PC-3 (cell line): ENCODE measurements around the gene CLINT1. TPM values are rescaled to one million over a fixed set of nuclear protein-coding genes. Genes with fewer than 3 reads are reported as not detected.

ENCODE experiments used
- ATAC-seq: fragments of 200-7000 bp; cut with Tn5 transposase; 2 replicates; pipeline ENCODE4 v1.9.1; 2020; ENCODE audit warnings: mild to moderate bottlenecking, moderate library complexity
- BruUV-seq: library from RNA; stranded (reverse); fragments of 400-500 nt; replicated peaks from 2 replicates; lab custom pipeline; 2021; lab: Mats Ljungman, UMichigan
- CTCF ChIA-PET: fragments of 300-600 bp; sonication (Branson Sonifier 250); formaldehyde crosslinking; loops from one replicate; lab custom pipeline; 2022; ENCODE audit warnings: antibody characterized with exemption; lab: Charles Lee
- POLR2A ChIA-PET: fragments of 300-600 bp; sonication (Branson Sonifier 250); formaldehyde crosslinking; loops from one replicate; lab custom pipeline; 2022; ENCODE audit warnings: antibody characterized with exemption; ENCODE audit not compliant: unreplicated experiment; lab: Charles Lee
- DNase-seq: peaks from one replicate; pipeline ENCODE4 v3.0.0-alpha.2; 2015
- H2AFZ ChIP-seq: fragments of 300-600 bp; sonication (generic); 2 replicates; pipeline ENCODE4 v1.6.0; 2016; ENCODE audit warnings: antibody characterized with exemption, low read length
- H3F3A ChIP-seq: fragments of 300-600 bp; sonication (generic); one replicate; pipeline ENCODE4 v1.6.0; 2017; ENCODE audit warnings: antibody characterized with exemption, low read length, control low read depth, mild to moderate bottlenecking; ENCODE audit not compliant: unreplicated experiment
- H3K27ac ChIP-seq: fragments of 300-600 bp; sonication (generic); 2 replicates; pipeline ENCODE4 v1.5.1; 2016; ENCODE audit warnings: mild to moderate bottlenecking, low read length
- H3K27me3 ChIP-seq: fragments of 300-600 bp; sonication (generic); 2 replicates; pipeline ENCODE4 v1.6.1; 2016; ENCODE audit warnings: low read length, mixed read lengths
- H3K36me3 ChIP-seq: fragments of 300-600 bp; sonication (generic); 2 replicates; pipeline ENCODE4 v1.6.1; 2016; ENCODE audit warnings: low read depth, mixed run types, low read length, mixed read lengths
- H3K4me1 ChIP-seq: fragments of 300-600 bp; sonication (generic); 2 replicates; pipeline ENCODE4 v1.5.1; 2016; ENCODE audit warnings: low read length; ENCODE audit not compliant: insufficient read depth
- H3K4me2 ChIP-seq: fragments of 300-600 bp; sonication (generic); 2 replicates; pipeline ENCODE4 v1.6.0; 2016; ENCODE audit warnings: low read length
- H3K4me3 ChIP-seq: fragments of 300-600 bp; sonication (generic); 2 replicates; pipeline ENCODE4 v1.5.1; 2016; ENCODE audit warnings: mild to moderate bottlenecking, low read length, mixed read lengths
- H3K79me2 ChIP-seq: fragments of 300-600 bp; sonication (generic); 2 replicates; pipeline ENCODE4 v1.6.1; 2017; ENCODE audit warnings: low read length, mixed read lengths
- H3K9ac ChIP-seq: fragments of 300-600 bp; sonication (generic); 2 replicates; pipeline ENCODE4 v1.6.0; 2016; ENCODE audit warnings: mild to moderate bottlenecking, low read length
- H3K9me2 ChIP-seq: fragments of 300-600 bp; sonication (generic); replicated peaks from 2 replicates; pipeline ENCODE4 v1.6.1; 2016; ENCODE audit warnings: mixed run types, low read length, mixed read lengths
- H3K9me3 ChIP-seq: fragments of 300-600 bp; sonication (generic); 2 replicates; pipeline ENCODE4 v1.6.1; 2016; ENCODE audit warnings: low read length, mixed read lengths
- H4K20me1 ChIP-seq: fragments of 300-600 bp; sonication (generic); 2 replicates; pipeline ENCODE4 v1.6.1; 2016; ENCODE audit warnings: low read length, mixed read lengths
- EZH2 ChIP-seq: fragments of 300-600 bp; sonication (generic); IDR thresholded peaks from one replicate; pipeline ENCODE4 v1.6.1; 2017; ENCODE audit warnings: antibody characterized with exemption, mild to moderate bottlenecking, low read length; ENCODE audit not compliant: unreplicated experiment
- EZH2phosphoT487 ChIP-seq: fragments of 300-600 bp; sonication (generic); IDR thresholded peaks from 2 replicates; pipeline ENCODE4 v1.6.1; 2018; ENCODE audit warnings: mild to moderate bottlenecking, antibody characterized with exemption, low read length, borderline replicate concordance
- intact Hi-C: fragments of 100-400 bp; cut with micrococcal nuclease; formaldehyde crosslinking; loops from 2 replicates; pipeline ENCODE4 v1.9.0; 2023
- total RNA-seq: library from RNA; depleted of rRNA; stranded (reverse); fragments of >200 nt; gene quantifications from 2 replicates; pipeline ENCODE4 v1.2.3, GENCODE V29; 2014
- TF ChIP-seq, protein P1 (sequence below): fragments of 300-600 bp; sonication (generic); conservative IDR thresholded peaks from 2 replicates; pipeline ENCODE4 v1.5.1; 2017; ENCODE audit warnings: antibody characterized with exemption, low read depth, mild to moderate bottlenecking, low read length

Gene CLINT1
- total RNA-seq, 1 experiment from 2014 or later, result 125 TPM

DNA sequence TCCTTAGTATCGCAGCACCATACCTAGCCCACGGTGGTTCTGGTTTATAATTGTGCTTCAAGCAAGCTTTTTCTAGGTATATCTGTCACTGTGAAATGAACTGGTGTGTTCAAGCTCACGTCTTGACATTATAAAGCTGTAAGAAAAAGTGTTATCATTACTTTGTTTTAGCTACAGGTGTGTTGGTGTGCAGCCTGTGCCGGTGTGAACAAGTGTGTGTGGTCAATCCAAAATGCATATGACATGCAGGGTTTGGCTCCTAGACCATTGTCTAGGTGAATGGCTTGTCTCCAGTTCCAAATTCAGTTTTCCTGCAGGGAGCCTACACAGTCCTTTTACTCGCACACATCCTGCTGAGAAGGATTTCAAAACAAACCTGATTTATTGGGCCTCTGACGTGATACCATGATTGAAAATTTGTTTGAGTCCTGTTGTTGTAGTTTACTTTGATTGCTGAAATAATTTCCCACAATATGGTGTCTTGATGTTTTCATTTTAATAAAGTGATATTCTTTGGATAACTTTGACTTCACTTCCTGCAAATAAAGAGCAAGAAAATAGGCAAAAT, 111.7 kb downstream of the CLINT1 start:
- Histone ChIP-seq H3K9ac (no peak overlapping the region), H3K4me1 (peaks cover 49% of the 10 kb centered on the region), H4K20me1 (no peaks in the 10 kb centered on the region), H3K36me3 (peaks cover 6% of the 10 kb centered on the region; the same call in 1 of the 2 replicates), H3K27ac (no peak overlapping the region), H3K4me2 (no peak overlapping the region), H3K4me3 (no peak overlapping the region), H3K27me3 (no peaks in the 10 kb centered on the region), H3K79me2 (peaks cover 66% of the 10 kb centered on the region), H3K9me2 (no peaks in the 10 kb centered on the region), H2AFZ (no peak overlapping the region), H3K9me3 (no peaks in the 10 kb centered on the region), H3F3A (no peaks in the 10 kb centered on the region)
- POLR2A ChIA-PET, result no interaction called here
- TF ChIP-seq, protein P1, sequence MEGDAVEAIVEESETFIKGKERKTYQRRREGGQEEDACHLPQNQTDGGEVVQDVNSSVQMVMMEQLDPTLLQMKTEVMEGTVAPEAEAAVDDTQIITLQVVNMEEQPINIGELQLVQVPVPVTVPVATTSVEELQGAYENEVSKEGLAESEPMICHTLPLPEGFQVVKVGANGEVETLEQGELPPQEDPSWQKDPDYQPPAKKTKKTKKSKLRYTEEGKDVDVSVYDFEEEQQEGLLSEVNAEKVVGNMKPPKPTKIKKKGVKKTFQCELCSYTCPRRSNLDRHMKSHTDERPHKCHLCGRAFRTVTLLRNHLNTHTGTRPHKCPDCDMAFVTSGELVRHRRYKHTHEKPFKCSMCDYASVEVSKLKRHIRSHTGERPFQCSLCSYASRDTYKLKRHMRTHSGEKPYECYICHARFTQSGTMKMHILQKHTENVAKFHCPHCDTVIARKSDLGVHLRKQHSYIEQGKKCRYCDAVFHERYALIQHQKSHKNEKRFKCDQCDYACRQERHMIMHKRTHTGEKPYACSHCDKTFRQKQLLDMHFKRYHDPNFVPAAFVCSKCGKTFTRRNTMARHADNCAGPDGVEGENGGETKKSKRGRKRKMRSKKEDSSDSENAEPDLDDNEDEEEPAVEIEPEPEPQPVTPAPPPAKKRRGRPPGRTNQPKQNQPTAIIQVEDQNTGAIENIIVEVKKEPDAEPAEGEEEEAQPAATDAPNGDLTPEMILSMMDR, result no peak
- no peak for TF ChIP-seq EZH2phosphoT487
- TF ChIP-seq EZH2, result no peak
- no TSS peak for BruUV-seq
- CTCF ChIA-PET, result interaction anchor here (0.6 kb wide), 1 partner anchor 419 kb away, joined by 4 read pairs; no protein-coding TSS in a partner anchor
- intact Hi-C loops, result loop anchor here (10.0 kb wide), 1 partner anchor 492 kb away; no protein-coding TSS in a partner anchor
- ATAC-seq (no peak), DNase-seq (no peak)

DNA sequence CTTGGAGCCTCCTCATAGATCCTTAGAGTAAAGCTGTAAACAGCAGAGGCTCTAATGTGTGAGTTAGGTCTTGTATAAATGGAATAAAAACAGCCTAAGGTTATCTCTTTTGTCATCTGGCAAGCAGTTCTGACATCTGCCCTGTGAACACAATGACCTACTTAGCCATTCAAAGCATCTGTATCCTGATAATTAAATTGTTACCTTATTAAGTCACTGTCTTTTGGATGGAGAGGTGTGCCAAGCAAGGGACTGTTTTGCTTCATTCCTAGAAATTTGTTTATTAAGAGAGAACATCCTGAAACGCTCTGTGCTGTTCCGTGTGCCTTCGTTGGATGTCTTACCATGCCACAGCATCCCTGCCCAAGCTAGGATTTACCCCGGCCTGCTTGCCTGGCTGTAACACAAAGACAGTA, 113.9 kb downstream of the CLINT1 start:
- Histone ChIP-seq H3K79me2 (peaks cover 57% of the 10 kb centered on the region), H3F3A (no peaks in the 10 kb centered on the region), H3K4me1 (peaks cover 44% of the 10 kb centered on the region), H3K27ac (no peak overlapping the region), H4K20me1 (no peaks in the 10 kb centered on the region), H3K9ac (peak overlapping the region; percentile 83; the same call in 1 of the 2 replicates), H3K4me2 (peak overlapping the region; percentile 95), H3K9me3 (no peaks in the 10 kb centered on the region), H3K4me3 (peak overlapping the region; percentile 89), H3K27me3 (no peaks in the 10 kb centered on the region), H2AFZ (no peak overlapping the region; the same call in 1 of the 2 replicates), H3K36me3 (peaks cover 2% of the 10 kb centered on the region; the same call in 1 of the 2 replicates), H3K9me2 (no peaks in the 10 kb centered on the region)
- DNase-seq (no peak), ATAC-seq (no peak)
- ChIA-PET CTCF (interaction anchor here (2.4 kb wide), 1 partner anchor 417 kb away, joined by 16 read pairs; no protein-coding TSS in a partner anchor), POLR2A (no interaction called here)
- TF ChIP-seq EZH2phosphoT487 (no peak), EZH2 (no peak)
- TF ChIP-seq, protein P1, result no peak
- no TSS peak for BruUV-seq
- intact Hi-C loops, result loop anchor here (10.0 kb wide), 1 partner anchor 490 kb away; no protein-coding TSS in a partner anchor
